ENCODE results near the gene SRPX2. TPM values are rescaled to one million over a fixed set of nuclear protein-coding genes. Genes with fewer than 3 reads are reported as not detected.

Gene SRPX2
- total RNA-seq, 2 donors from 2014 or later, result 60.7 to 61.2 TPM

- Histone ChIP-seq H3K4me3 (no peak overlapping the region), H3K36me3 (no peaks in the 10 kb centered on the region), H3K27me3 (replicated peaks; ENCODE audit: insufficient read depth) (no peaks in the 10 kb centered on the region), H3K4me1 (ENCODE audit: control insufficient read depth in 1 of 2, low read depth in 2 of 2) (peaks cover 0 to 19% of the 10 kb centered on the region in 2 donors), H3K27ac (peak overlapping the region in 1 of 2 donors; percentile 68), H3K9me3 (no peaks in the 10 kb centered on the region)
- no peak for TF ChIP-seq CTCF (IDR thresholded peaks at IDR 0.05)
- no peak for ATAC-seq (ENCODE audit: insufficient number of reproducible peaks, low FRiP score, low read depth)
- DNase-seq (ENCODE audit: low spot score), result no peak
Observed at GRCh38 chrX:100643212-100643611, 787 bp upstream of the SRPX2 start.

DNA sequence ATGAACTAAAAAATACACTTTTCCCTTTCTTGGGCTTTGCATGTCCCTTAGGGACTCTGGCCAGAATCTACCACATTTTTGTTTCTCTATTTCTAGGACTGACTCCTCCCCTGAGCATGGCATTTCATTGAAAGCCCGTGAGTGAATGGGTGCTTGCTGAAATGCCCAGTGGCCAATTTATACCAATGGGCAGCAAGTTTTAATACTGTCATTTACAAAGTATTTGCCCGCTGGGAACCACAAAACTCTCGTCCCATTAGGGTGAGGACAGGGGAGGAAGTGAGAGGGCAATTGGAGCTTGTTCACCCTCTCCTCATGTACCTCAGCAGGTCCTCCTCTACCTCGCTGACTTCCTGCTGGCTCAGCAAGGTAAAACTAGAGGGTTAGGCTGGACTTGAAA lies 1.1 kb downstream of the SRPX2 start:
- peak overlapping the region; percentile 67 for H3K4me3 ChIP-seq
- DNase-seq (ENCODE audit: low spot score) (no peak), ATAC-seq (ENCODE audit: insufficient number of reproducible peaks, low FRiP score, low read depth) (no peak)
- peak overlapping the region; percentile 56 to 68 for H3K27ac ChIP-seq
- H3K9me3 ChIP-seq, result no peaks in the 10 kb centered on the region
- H3K4me1 ChIP-seq (ENCODE audit: control insufficient read depth in 1 of 2, low read depth in 2 of 2), result peaks cover 5 to 33% of the 10 kb centered on the region in 2 donors
- H3K36me3 ChIP-seq, result no peaks in the 10 kb centered on the region
- H3K27me3 ChIP-seq (replicated peaks; ENCODE audit: insufficient read depth), result no peaks in the 10 kb centered on the region
- TF ChIP-seq CTCF (IDR thresholded peaks at IDR 0.05), result no peak

GRCh38 chrX:100647095-100647494 lies 3.1 kb downstream of the SRPX2 start:
- no peak for ATAC-seq (ENCODE audit: insufficient number of reproducible peaks, low FRiP score, low read depth)
- Histone ChIP-seq H3K9me3 (no peaks in the 10 kb centered on the region), H3K27me3 (replicated peaks; ENCODE audit: insufficient read depth) (no peaks in the 10 kb centered on the region), H3K36me3 (no peaks in the 10 kb centered on the region), H3K27ac (peak overlapping the region in 1 of 2 donors; percentile 68), H3K4me3 (no peak overlapping the region), H3K4me1 (ENCODE audit: control insufficient read depth in 1 of 2, low read depth in 2 of 2) (peaks cover 5 to 33% of the 10 kb centered on the region in 2 donors)
- DNase-seq (ENCODE audit: low spot score), result no peak
- TF ChIP-seq CTCF (IDR thresholded peaks at IDR 0.05), result no peak

- ATAC-seq (ENCODE audit: insufficient number of reproducible peaks, low FRiP score, low read depth), result no peak
- H3K27me3 ChIP-seq (replicated peaks; ENCODE audit: insufficient read depth), result no peaks in the 10 kb centered on the region
- H3K4me1 ChIP-seq (ENCODE audit: control insufficient read depth in 1 of 2, low read depth in 2 of 2), result peaks cover 5 to 33% of the 10 kb centered on the region in 2 donors
- H3K4me3 ChIP-seq, result no peak overlapping the region
- peak overlapping the region in 1 of 2 donors; percentile 71 for H3K27ac ChIP-seq
- no peak for DNase-seq (ENCODE audit: low spot score)
- no peak for TF ChIP-seq CTCF (IDR thresholded peaks at IDR 0.05)
- no peaks in the 10 kb centered on the region for H3K9me3 ChIP-seq
- H3K36me3 ChIP-seq, result no peaks in the 10 kb centered on the region
Observed at GRCh38 chrX:100647739-100648138, 3.7 kb downstream of the SRPX2 start.

DNA sequence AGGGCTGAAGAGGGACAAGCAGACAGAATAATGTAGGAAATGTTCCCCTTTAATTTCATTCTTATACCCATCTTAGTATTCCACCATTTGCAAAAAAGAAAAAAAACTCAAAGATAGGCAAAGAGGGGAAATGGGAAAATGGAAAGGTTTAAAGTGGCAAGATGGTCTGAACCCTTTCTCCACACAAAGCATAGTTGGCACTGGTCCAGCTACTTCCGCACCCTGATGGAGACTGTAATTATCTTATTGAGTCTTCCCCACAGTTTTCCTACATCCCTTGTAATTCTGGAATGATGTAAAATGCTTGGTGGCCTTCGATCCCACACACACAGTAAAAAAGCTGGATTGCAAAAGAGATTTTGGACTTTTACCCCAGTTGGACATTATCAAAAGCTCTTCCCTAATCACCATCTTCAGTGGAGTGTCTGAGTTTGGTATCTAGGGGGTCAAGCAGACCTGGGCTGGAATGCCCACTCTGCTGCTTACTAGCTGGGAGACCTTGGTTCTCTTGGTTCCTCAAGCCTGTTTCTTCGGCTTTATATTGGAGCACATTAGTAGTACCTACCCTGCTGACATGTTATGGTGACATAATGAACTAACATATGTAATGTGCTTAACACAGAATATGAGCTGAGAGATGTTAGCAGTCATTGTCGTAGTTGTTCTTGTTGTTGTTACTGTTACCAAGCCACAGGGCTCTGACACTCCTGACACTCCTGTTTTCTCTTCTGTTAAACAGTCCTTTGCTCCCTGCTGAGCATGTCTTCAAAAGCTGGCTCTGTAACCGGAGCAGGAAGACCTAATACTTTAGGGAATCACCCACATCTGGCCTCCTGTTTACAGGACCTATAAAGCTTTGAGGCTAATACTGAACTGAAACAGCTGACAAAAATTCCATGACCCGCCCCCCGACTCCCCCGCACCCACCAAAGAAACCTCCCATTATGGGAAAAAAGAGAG lies 4.7 kb downstream of the SRPX2 start:
- ATAC-seq (ENCODE audit: insufficient number of reproducible peaks, low FRiP score, low read depth), result no peak

More for the DNA sequence above, 4.7 kb downstream of the SRPX2 start:
- H3K27ac ChIP-seq, result peak overlapping the region; percentile 67 to 71
- DNase-seq (ENCODE audit: low spot score), result no peak
- H3K4me1 ChIP-seq (ENCODE audit: control insufficient read depth in 1 of 2, low read depth in 2 of 2), result peaks cover 5 to 27% of the 10 kb centered on the region in 2 donors
- TF ChIP-seq CTCF (IDR thresholded peaks at IDR 0.05), result no peak
- H3K36me3 ChIP-seq, result no peaks in the 10 kb centered on the region
- no peaks in the 10 kb centered on the region for H3K27me3 ChIP-seq (replicated peaks; ENCODE audit: insufficient read depth)
- H3K4me3 ChIP-seq, result no peak overlapping the region
- H3K9me3 ChIP-seq, result no peaks in the 10 kb centered on the region

Data from thoracic aorta (tissue), 2 donors.